ENCODE data around the gene ADGRB3. TPM values are rescaled to one million over a fixed set of nuclear protein-coding genes. Genes with fewer than 3 reads are reported as not detected.

The ADGRB3 gene
- polyA plus RNA-seq, 1 experiment: 0.12 TPM

GRCh38 chr6:68891419-68891818 is 256.3 kb downstream of the ADGRB3 start:
- no peak for TF ChIP-seq CTCF (IDR thresholded peaks at IDR 0.05; ENCODE audit: insufficient read depth, low read depth, low read length)
- Histone ChIP-seq H3K27me3 (ENCODE audit: control insufficient read depth, insufficient read depth, low read length) (no peaks in the 10 kb centered on the region), H3K4me3 (ENCODE audit: low read depth, low read length) (no peak overlapping the region), H3K36me3 (ENCODE audit: control insufficient read depth, insufficient read depth, low read length) (no peaks in the 10 kb centered on the region)
- no peak for DNase-seq (ENCODE audit: low read depth)
- CTCF ChIA-PET: no interaction called here
- POLR2A ChIA-PET: no interaction called here

GRCh38 chr6:68892452-68892851 is 257.4 kb downstream of the ADGRB3 start:
- DNase-seq (ENCODE audit: low read depth): no peak
- CTCF ChIA-PET: no interaction called here
- Histone ChIP-seq H3K4me3 (ENCODE audit: low read depth, low read length) (no peak overlapping the region), H3K27me3 (ENCODE audit: control insufficient read depth, insufficient read depth, low read length) (no peaks in the 10 kb centered on the region), H3K36me3 (ENCODE audit: control insufficient read depth, insufficient read depth, low read length) (no peaks in the 10 kb centered on the region)
- POLR2A ChIA-PET: no interaction called here
- TF ChIP-seq CTCF (IDR thresholded peaks at IDR 0.05; ENCODE audit: insufficient read depth, low read depth, low read length): no peak

- no peaks in the 10 kb centered on the region for H3K27me3 ChIP-seq (ENCODE audit: control insufficient read depth, insufficient read depth, low read length)
- ChIA-PET CTCF (no interaction called here), POLR2A (no interaction called here)
- no peaks in the 10 kb centered on the region for H3K36me3 ChIP-seq (ENCODE audit: control insufficient read depth, insufficient read depth, low read length)
- DNase-seq (ENCODE audit: low read depth): no peak
- H3K4me3 ChIP-seq (ENCODE audit: low read depth, low read length): no peak overlapping the region
- no peak for TF ChIP-seq CTCF (IDR thresholded peaks at IDR 0.05; ENCODE audit: insufficient read depth, low read depth, low read length)
Measured at GRCh38 chr6:68895929-68896328, 260.8 kb downstream of the ADGRB3 start.

GRCh38 chr6:68901044-68901443 is 266.0 kb downstream of the ADGRB3 start:
- POLR2A ChIA-PET: no interaction called here
- CTCF ChIA-PET: no interaction called here
- Histone ChIP-seq H3K36me3 (ENCODE audit: control insufficient read depth, insufficient read depth, low read length) (no peaks in the 10 kb centered on the region), H3K27me3 (ENCODE audit: control insufficient read depth, insufficient read depth, low read length) (no peaks in the 10 kb centered on the region), H3K4me3 (ENCODE audit: low read depth, low read length) (no peak overlapping the region)
- no peak for DNase-seq (ENCODE audit: low read depth)
- TF ChIP-seq CTCF (IDR thresholded peaks at IDR 0.05; ENCODE audit: insufficient read depth, low read depth, low read length): no peak

GRCh38 chr6:68911334-68911733 is 276.3 kb downstream of the ADGRB3 start:
- no peak overlapping the region for H3K4me3 ChIP-seq (ENCODE audit: low read depth, low read length)

More at GRCh38 chr6:68911334-68911733, 276.3 kb downstream of the ADGRB3 start:
- DNase-seq (ENCODE audit: low read depth): no peak
- TF ChIP-seq CTCF (IDR thresholded peaks at IDR 0.05; ENCODE audit: insufficient read depth, low read depth, low read length): no peak
- H3K27me3 ChIP-seq (ENCODE audit: control insufficient read depth, insufficient read depth, low read length): no peaks in the 10 kb centered on the region
- no peaks in the 10 kb centered on the region for H3K36me3 ChIP-seq (ENCODE audit: control insufficient read depth, insufficient read depth, low read length)
- ChIA-PET POLR2A (no interaction called here), CTCF (interaction anchor here (0.6 kb wide), 1 partner anchor 43 kb away, joined by 3 read pairs; no protein-coding TSS in a partner anchor)
